HG03432 (cell line): ENCODE measurements around the gene TPRN.

Experiments
- ATAC-seq: cut with Tn5 transposase; IDR thresholded peaks from one replicate; pipeline ENCODE4 v1.9.1; 2021; ENCODE audit warnings: mild to moderate bottlenecking, moderate library complexity; ENCODE audit not compliant: unreplicated experiment

TPRN gene

GRCh38 chr9:137191245-137191644, 9.3 kb downstream of the TPRN start:
- ATAC-seq = no peak

- no peak for ATAC-seq
Measured at GRCh38 chr9:137190315-137190856, 10.2 kb downstream of the TPRN start.

GRCh38 chr9:137189297-137190295, 10.9 kb downstream of the TPRN start:
- ATAC-seq = no peak

GRCh38 chr9:137188490-137189296, 11.8 kb downstream of the TPRN start, which contains the start of the genes ANAPC2 and SSNA1:
Gene ANAPC2, minus strand, starts transcription at chr9:137188560. Its CDS starts 28 bp downstream, at chr9:137188532.
Gene SSNA1, plus strand, starts transcription at chr9:137188676. Its CDS starts 51 bp downstream, at chr9:137188727.
- peak; percentile 77 for ATAC-seq

- no peak for ATAC-seq
Measured at GRCh38 chr9:137188086-137188489, 12.5 kb downstream of the TPRN start.

GRCh38 chr9:137187386-137187785, 13.2 kb downstream of the TPRN start:
- ATAC-seq = no peak

GRCh38 chr9:137186385-137186784, 14.2 kb downstream of the TPRN start:
- ATAC-seq = no peak

- ATAC-seq = no peak
Measured at GRCh38 chr9:137185921-137186320, 14.6 kb downstream of the TPRN start.

GRCh38 chr9:137184881-137185660, 15.5 kb downstream of the TPRN start:
- no peak for ATAC-seq

GRCh38 chr9:137183980-137184595, 16.5 kb downstream of the TPRN start:
- no peak for ATAC-seq

GRCh38 chr9:137182836-137183235, 17.7 kb downstream of the TPRN start:
- ATAC-seq = no peak

GRCh38 chr9:137181680-137182079, 18.9 kb downstream of the TPRN start:
- ATAC-seq = no peak

GRCh38 chr9:137180491-137180890, 20.1 kb downstream of the TPRN start:
- ATAC-seq = no peak

GRCh38 chr9:137179761-137180160, 20.8 kb downstream of the TPRN start:
- no peak for ATAC-seq

- no peak for ATAC-seq
Measured at GRCh38 chr9:137178939-137179630, 21.5 kb downstream of the TPRN start.

- no peak for ATAC-seq
Measured at GRCh38 chr9:137178201-137178938, 22.2 kb downstream of the TPRN start.

- ATAC-seq = no peak
Measured at GRCh38 chr9:137176302-137177182, 24.0 kb downstream of the TPRN start.
